ENCODE results near the gene PICALM.

The PICALM gene

GRCh38 chr11:85977751-85978160, 91.1 kb downstream of the PICALM start:
- ChIA-PET POLR2A (ENCODE audit: low non-redundant PET) (no interaction called here), CTCF (no interaction called here)
- DNase-seq (ENCODE audit: low spot score) = no peak

GRCh38 chr11:85976525-85976924, 92.4 kb downstream of the PICALM start:
- H3K27ac ChIP-seq = no peak overlapping the region
- ChIA-PET CTCF (no interaction called here), POLR2A (ENCODE audit: low non-redundant PET) (no interaction called here)
- DNase-seq (ENCODE audit: low spot score) = no peak
- TF ChIP-seq CTCF (conservative IDR thresholded peaks at IDR 0.05; ENCODE audit: low read depth) = no peak

More at GRCh38 chr11:85977751-85978160, 91.1 kb downstream of the PICALM start:
- TF ChIP-seq CTCF (conservative IDR thresholded peaks at IDR 0.05; ENCODE audit: low read depth) = no peak
- H3K27ac ChIP-seq = no peak overlapping the region

- TF ChIP-seq CTCF (conservative IDR thresholded peaks at IDR 0.05; ENCODE audit: low read depth) = no peak
- ChIA-PET POLR2A (ENCODE audit: low non-redundant PET) (no interaction called here), CTCF (interaction anchor here (0.7 kb wide), 1 partner anchor 362 kb away, joined by 3 read pairs; no protein-coding TSS in a partner anchor)
- no peak for DNase-seq (ENCODE audit: low spot score)
- H3K27ac ChIP-seq = no peak overlapping the region
Observed at GRCh38 chr11:85974122-85974521, 94.8 kb downstream of the PICALM start.

GRCh38 chr11:85970593-85970992, 98.3 kb downstream of the PICALM start:
- CTCF ChIA-PET = interaction anchor here (1.2 kb wide), 2 partner anchors 115 to 260 kb away, joined by 3 read pairs; partner anchors contain the start of gene CCDC83

GRCh38 chr11:85967457-85967856, 101.4 kb downstream of the PICALM start:
- DNase-seq (ENCODE audit: low spot score) = no peak
- POLR2A ChIA-PET (ENCODE audit: low non-redundant PET) = no interaction called here
- TF ChIP-seq CTCF (conservative IDR thresholded peaks at IDR 0.05; ENCODE audit: low read depth) = no peak
- CTCF ChIA-PET = no interaction called here
- H3K27ac ChIP-seq = no peak overlapping the region

More at GRCh38 chr11:85970593-85970992, 98.3 kb downstream of the PICALM start:
- H3K27ac ChIP-seq = no peak overlapping the region
- no peak for DNase-seq (ENCODE audit: low spot score)
- POLR2A ChIA-PET (ENCODE audit: low non-redundant PET) = no interaction called here
- no peak for TF ChIP-seq CTCF (conservative IDR thresholded peaks at IDR 0.05; ENCODE audit: low read depth)

GRCh38 chr11:85965202-85965601, 103.7 kb downstream of the PICALM start:
- ChIA-PET CTCF (no interaction called here), POLR2A (ENCODE audit: low non-redundant PET) (no interaction called here)
- no peak for TF ChIP-seq CTCF (conservative IDR thresholded peaks at IDR 0.05; ENCODE audit: low read depth)
- no peak for DNase-seq (ENCODE audit: low spot score)
- no peak overlapping the region for H3K27ac ChIP-seq

All from RWPE1 (cell line).